Adrenal gland (tissue), 5 donors: ENCODE data around the gene CTCF.

Source experiments
- POLR2A ChIP-seq, 2 donors: fragments of 450-650 bp; IDR thresholded peaks; one replicate each; pipeline ENCODE4 v1.6.1; 2017; ENCODE audit warnings: antibody characterized with exemption in 2 of 2, mild to moderate bottlenecking in 2 of 2, moderate library complexity in 1 of 2
- TF ChIP-seq, protein P1 (sequence below), 6 experiments: fragments of 450-650 bp in 4 of 6; fragments of 200-600 bp in 2 of 6; sonication (generic) in 1 of 6; IDR thresholded peaks; 1 replicate in 5 of 6; 2 replicates in 1 of 6; pipeline versions ENCODE4 v1.5.1 to v1.8.0; 2016 to 2021; ENCODE audit warnings: antibody characterized with exemption in 6 of 6, mild to moderate bottlenecking in 2 of 6, moderate library complexity in 1 of 6
- donor health status: DM: no; HTN: no; CAD: no.

GRCh38 chr16:67555795-67556212, 6.5 kb upstream of the CTCF start:
- no peak for TF ChIP-seq POLR2A (IDR thresholded peaks at IDR 0.05)
- TF ChIP-seq, protein P1, sequence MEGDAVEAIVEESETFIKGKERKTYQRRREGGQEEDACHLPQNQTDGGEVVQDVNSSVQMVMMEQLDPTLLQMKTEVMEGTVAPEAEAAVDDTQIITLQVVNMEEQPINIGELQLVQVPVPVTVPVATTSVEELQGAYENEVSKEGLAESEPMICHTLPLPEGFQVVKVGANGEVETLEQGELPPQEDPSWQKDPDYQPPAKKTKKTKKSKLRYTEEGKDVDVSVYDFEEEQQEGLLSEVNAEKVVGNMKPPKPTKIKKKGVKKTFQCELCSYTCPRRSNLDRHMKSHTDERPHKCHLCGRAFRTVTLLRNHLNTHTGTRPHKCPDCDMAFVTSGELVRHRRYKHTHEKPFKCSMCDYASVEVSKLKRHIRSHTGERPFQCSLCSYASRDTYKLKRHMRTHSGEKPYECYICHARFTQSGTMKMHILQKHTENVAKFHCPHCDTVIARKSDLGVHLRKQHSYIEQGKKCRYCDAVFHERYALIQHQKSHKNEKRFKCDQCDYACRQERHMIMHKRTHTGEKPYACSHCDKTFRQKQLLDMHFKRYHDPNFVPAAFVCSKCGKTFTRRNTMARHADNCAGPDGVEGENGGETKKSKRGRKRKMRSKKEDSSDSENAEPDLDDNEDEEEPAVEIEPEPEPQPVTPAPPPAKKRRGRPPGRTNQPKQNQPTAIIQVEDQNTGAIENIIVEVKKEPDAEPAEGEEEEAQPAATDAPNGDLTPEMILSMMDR (IDR thresholded peaks at IDR 0.05) = no peak
